ENCODE data around the gene CEP95.

- no peak for TF ChIP-seq POLR2A (IDR thresholded peaks at IDR 0.05)
- no peak for TF ChIP-seq CTCF (IDR thresholded peaks at IDR 0.05)
Observed at GRCh38 chr17:64572682-64573154, 65.9 kb downstream of the CEP95 start.

Measured in ovary (tissue), 3 donors.